Eye (tissue), 1 donor: ENCODE results near the gene MYZAP.

Experiments
- DNase-seq: peaks from one replicate; pipeline ENCODE4 v3.0.0-alpha.2; 2015

The MYZAP gene

GRCh38 chr15:57591822-57592367 is at the start of gene MYZAP:
Gene MYZAP (plus strand): TSS chr15:57591904. CDS start chr15:57592035, 131 bp downstream.
- DNase-seq: peak; percentile 45

GRCh38 chr15:57542505-57542817 is 49.2 kb upstream of the MYZAP start:
- no peak for DNase-seq

DNA sequence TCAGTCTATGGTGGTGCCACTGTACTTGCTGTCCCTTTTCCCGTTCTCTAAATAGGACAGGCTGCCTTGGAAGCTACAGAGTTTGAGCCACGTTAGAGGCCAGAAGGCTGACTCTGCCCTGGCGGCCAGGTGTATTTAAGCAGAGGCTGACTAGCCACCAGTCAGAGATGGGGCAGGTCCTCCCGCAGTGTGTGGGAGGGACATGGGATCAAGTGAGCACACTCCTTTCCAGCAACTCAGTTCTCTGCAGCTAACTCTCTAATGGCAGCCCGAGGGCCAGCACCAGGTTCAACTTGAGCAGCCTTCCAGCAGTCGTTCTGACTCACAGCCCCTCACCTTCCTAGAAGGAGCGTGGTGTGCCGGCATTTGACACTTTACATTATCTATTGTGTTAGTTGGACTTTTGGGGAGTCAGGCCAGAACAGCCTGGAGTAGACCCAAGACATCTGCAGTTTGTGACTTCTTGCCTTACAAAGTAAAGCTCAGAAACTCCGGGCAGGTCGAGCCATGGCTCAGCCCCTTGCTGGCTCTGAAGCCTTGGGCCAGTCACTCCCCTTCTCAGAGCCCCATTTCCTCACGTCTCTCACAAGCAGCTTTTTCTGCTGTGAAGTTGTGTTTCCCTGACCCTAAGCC is 46.7 kb upstream of the MYZAP start:
- no peak for DNase-seq

DNA sequence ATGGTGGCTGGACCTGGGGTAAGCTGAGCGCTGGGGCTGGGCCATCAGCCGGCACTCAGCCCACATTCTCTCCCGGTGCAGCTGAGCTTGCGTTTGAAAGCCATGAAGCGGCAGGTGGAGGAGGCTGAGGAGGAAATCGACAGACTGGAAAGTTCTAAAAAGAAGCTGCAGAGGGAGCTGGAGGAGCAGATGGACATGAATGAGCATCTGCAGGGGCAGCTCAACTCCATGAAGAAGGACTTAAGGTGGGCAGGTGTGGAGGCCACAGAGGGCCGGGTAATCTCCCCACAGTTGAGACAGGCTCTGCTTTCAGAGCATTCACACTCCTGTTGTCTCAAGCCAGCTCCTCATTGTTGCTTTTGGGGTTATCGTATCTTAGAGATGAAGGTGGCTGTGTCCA is 45.7 kb upstream of the MYZAP start:
- no peak for DNase-seq

GRCh38 chr15:57547243-57547755 is 44.4 kb upstream of the MYZAP start:
- DNase-seq: no peak

- DNase-seq: no peak
Measured at GRCh38 chr15:57548351-57548750, 43.4 kb upstream of the MYZAP start.

- DNase-seq: no peak
Measured at GRCh38 chr15:57548835-57549234, 42.9 kb upstream of the MYZAP start.

DNA sequence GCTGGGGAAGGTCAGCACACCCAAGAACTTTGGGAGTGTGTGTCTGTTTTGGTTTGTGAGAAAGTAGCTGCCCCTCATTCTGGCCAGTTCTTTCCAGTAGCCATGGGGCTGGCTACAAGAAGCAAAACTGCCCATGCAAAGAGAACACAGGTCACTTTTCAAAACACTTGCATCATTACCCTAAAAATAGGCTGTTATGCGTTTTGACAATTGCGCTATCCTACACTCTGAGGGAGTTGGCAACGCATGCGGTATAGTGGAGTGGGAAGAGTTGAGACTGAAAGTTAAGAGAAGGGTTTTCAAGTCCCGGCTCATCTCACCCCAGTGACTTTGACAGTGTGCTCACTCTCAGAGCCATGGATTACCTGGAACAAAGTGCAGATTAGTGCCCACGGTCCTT is 41.8 kb upstream of the MYZAP start:
- DNase-seq: no peak

DNA sequence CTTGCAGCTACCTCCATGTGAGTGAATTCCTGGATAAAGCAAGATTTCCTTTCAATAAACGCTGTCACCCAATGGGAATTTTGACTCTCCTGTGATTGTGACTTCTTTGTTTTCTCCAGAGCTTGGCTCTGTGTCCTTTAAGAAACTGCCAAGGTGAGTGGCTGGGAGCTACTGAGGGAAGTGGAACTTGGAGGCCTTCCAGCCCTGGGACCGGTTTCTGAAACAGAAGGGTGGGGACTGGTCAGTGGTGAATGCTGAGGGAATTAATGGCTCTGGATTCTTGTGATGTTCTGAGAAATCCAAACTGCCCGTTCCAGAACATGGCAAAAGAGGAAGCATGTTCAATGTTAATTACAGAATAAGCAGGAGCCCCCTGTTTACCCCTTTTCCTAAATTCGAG is 41.1 kb upstream of the MYZAP start:
- no peak for DNase-seq

DNA sequence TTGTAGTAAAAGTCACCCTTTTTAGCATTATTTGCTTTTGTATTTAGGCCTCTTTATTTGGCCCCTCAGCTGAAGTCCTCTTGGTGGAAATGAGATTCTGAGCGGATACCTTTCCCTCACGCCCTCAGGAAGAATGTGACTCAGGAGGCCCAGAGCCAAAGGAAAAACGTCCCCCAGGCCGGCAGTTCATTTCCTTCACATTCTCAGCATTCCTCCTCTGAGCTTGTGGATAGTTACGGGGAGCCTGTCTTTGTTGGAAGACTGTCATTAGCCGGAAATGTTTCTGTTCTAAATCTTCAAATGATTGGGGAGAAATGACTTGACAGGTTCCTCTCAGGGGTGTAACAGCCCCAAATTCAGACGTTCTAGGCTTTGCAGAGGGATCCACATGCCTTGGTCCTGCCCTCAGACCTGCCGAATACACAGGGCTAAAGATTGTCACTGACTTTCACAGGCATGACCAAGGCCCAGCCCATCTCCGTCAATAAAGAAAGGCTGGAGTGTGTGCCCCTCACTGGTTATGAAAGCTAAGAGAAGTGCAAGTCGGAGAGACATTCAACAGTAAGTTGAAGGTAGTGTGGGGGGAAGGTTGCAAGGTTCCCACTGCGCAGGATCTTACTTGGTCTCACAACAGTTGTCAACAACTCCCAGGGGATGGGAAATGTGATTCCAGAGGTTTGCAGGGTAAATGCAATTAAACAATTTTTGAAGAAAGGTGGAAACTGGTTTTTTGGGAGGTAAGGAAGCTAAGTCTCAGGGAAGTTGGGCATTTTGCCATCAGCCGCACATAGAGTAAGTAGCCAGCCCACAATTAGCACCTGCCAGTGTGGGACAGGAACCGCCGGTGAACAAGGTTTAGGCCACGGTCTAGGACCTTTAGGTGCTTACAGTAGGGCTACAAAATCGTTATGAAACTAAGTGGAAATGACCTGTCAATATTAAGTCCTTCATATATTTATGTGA is 39.7 kb upstream of the MYZAP start:
- peak; percentile 85 for DNase-seq

- no peak for DNase-seq
Measured at GRCh38 chr15:57552678-57553334, 38.9 kb upstream of the MYZAP start.

DNA sequence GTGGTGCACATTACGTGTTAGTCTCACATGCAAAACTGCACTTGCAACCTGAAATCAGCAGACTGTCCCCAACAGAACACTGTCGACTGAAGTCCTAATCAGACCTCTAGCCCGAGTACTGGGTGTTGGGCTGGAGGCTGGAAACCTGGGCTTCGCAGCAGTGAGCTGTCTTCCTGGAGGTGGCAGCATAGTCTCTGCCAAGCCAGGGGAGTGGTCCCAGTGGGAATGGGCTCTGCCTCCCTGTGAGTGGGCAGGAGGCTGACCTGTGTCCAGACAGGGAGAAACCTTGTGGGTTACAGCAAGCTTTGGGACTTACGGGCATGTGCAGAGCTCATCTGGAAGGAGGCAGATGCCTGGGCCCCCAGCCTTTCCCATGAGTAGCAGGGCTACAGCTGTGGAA is 38.2 kb upstream of the MYZAP start:
- no peak for DNase-seq

- DNase-seq: peak; percentile 59
Measured at GRCh38 chr15:57554063-57554811, 37.5 kb upstream of the MYZAP start.

DNA sequence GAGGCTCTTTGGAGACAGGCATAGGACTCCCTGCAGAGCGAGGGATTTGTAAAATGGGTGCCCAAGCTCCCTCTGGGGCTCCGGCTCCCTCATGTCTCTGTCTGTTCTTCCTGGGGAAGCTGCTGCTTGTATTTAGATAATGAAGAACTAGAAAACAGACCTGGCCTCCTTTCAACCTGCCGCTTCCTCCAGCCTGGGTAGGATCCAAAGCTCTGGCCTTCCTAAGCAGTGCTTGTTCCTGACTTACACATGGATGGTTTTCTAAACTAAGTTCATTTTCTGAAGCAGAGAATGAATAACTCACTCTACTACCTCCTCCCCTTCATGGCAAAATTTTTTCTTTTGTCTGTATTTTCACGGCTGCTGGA is 36.9 kb upstream of the MYZAP start:
- no peak for DNase-seq

GRCh38 chr15:57555270-57555669 is 36.4 kb upstream of the MYZAP start:
- no peak for DNase-seq

DNA sequence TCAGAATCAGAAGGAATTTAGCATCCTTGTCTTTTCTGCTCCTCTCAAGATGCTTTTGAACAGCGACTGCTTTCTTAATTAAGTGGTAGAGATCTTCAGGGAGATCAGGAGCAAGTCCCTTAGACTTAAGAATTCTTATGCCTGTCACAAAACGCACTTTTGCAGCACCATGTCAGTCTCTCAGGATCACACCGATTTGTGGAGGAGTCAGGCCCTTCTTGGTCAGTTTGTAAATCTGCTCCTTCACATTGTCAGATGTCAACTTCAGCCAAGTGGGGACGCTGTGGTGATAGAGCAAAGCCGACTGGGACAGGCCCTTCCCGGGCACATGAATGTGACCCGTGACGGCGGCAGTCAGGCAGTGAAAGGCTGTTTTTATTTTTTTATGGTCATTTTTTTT is 35.7 kb upstream of the MYZAP start:
- DNase-seq: no peak

DNA sequence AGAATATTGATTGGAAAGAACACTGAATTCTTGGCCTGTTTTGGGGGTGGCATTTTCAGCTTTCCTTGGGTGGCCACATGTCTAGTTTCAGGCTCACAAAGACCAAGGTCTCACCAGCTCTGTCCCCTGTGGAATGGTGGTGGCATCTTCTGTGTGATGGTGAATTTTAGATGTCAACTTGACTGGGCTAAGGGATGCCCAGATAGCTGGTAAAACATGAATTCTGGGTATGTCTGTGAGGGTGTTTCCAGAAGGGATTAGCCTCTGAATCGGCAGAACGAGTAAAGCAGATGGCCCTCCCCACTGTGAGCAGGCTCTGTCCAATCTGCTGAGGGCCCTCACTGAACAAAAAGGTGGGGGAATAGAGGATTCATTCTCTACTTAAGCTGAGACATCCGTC is 34.4 kb upstream of the MYZAP start:
- DNase-seq: no peak

GRCh38 chr15:57557810-57558209 is 33.9 kb upstream of the MYZAP start:
- DNase-seq: no peak

DNA sequence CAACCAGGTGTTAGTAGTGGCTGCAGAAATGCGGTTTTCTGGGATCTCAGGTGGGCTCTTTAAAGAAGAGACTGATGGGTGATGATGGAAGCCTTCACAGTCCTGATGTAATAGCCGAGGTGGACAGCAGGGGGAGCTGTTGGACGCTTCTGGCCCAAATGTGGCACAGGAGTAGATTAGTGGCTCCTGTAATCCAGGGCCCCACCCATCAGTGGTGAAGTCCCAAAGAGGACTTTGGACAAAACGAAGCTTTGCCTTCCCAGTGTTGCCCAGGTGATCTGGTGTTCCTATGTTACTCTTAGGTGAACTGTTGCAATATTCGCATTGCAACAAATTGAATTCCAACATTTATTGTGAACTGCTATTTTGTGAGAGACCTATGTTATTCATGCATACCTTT is 31.8 kb upstream of the MYZAP start:
- DNase-seq: peak; percentile 79

GRCh38 chr15:57561041-57561711 is 30.5 kb upstream of the MYZAP start:
- DNase-seq: peak; percentile 90

GRCh38 chr15:57562196-57562769 is 29.4 kb upstream of the MYZAP start:
- no peak for DNase-seq

- DNase-seq: no peak
Measured at GRCh38 chr15:57563416-57563815, 28.3 kb upstream of the MYZAP start.
